Caco-2 (cell line): ENCODE measurements around the gene LRRC28. TPM values are rescaled to one million over a fixed set of nuclear protein-coding genes. Genes with fewer than 3 reads are reported as not detected.

Experiments used
- BruUV-seq: library from RNA; stranded (reverse); fragments of 400-500 nt; replicated peaks from 2 replicates; lab custom pipeline; 2021; lab: Mats Ljungman, UMichigan
- CTCF ChIA-PET: fragments of 300-600 bp; sonication (Branson Sonifier 250); formaldehyde crosslinking; loops from one replicate; lab custom pipeline; 2022; ENCODE audit warnings: antibody characterized with exemption; lab: Charles Lee
- POLR2A ChIA-PET: fragments of 300-600 bp; sonication (Branson Sonifier 250); formaldehyde crosslinking; loops from one replicate; lab custom pipeline; 2022; ENCODE audit warnings: antibody characterized with exemption; lab: Charles Lee
- DNase-seq, 2 experiments: peaks; one replicate each; pipeline versions ENCODE4 v3.0.0 to v3.0.0-alpha.2; 2020 to 2022
- H3K27me3 ChIP-seq: replicated peaks from 2 replicates; pipeline ENCODE4 v1.6.0; 2011; ENCODE audit warnings: low read length; ENCODE audit not compliant: control insufficient read depth, insufficient read depth
- H3K36me3 ChIP-seq: 2 replicates; pipeline ENCODE4 v1.5.1; 2011; ENCODE audit warnings: low read length; ENCODE audit not compliant: control insufficient read depth, insufficient read depth
- H3K4me1 ChIP-seq: fragments of 250-450 bp; sonication (Bioruptor Pico); 2 replicates; pipeline ENCODE4 v1.5.1; 2020; ENCODE audit warnings: mild to moderate bottlenecking
- H3K4me3 ChIP-seq: 2 replicates; pipeline ENCODE4 v1.5.1; 2011; ENCODE audit warnings: low read depth, mild to moderate bottlenecking, control low read depth, low read length
- H3K9me3 ChIP-seq: fragments of 250-450 bp; sonication (Bioruptor Pico); 2 replicates; pipeline ENCODE4 v1.5.1; 2020; ENCODE audit warnings: mild to moderate bottlenecking, moderate library complexity
- H3K27ac Mint-ChIP-seq: one replicate; pipeline ENCODE4 v1.8.0; 2022; ENCODE audit warnings: mixed read lengths; ENCODE audit not compliant: unreplicated experiment
- H3K27me3 Mint-ChIP-seq: one replicate; pipeline ENCODE4 v1.8.0; 2022; ENCODE audit warnings: mixed read lengths; ENCODE audit not compliant: insufficient read depth, unreplicated experiment
- H3K36me3 Mint-ChIP-seq: one replicate; pipeline ENCODE4 v1.8.0; 2022; ENCODE audit warnings: mild to moderate bottlenecking, mixed read lengths; ENCODE audit not compliant: insufficient read depth, unreplicated experiment
- H3K4me1 Mint-ChIP-seq: one replicate; pipeline ENCODE4 v1.8.0; 2022; ENCODE audit warnings: low read depth, mixed read lengths; ENCODE audit not compliant: unreplicated experiment
- H3K4me3 Mint-ChIP-seq: one replicate; pipeline ENCODE4 v1.8.0; 2022; ENCODE audit warnings: mild to moderate bottlenecking, moderate library complexity, mixed read lengths; ENCODE audit not compliant: unreplicated experiment
- H3K9me3 Mint-ChIP-seq: one replicate; pipeline ENCODE4 v1.8.0; 2022; ENCODE audit warnings: mixed read lengths; ENCODE audit not compliant: unreplicated experiment
- CTCF ChIP-seq, 2 experiments: fragments of 200-600 bp in 1 of 2; IDR thresholded peaks; 1 replicate in 1 of 2; 2 replicates in 1 of 2; pipeline versions ENCODE4 v1.5.1 to v1.8.0; 2011 to 2022; ENCODE audit warnings: antibody characterized with exemption in 1 of 2, control low read depth in 1 of 2, inconsistent platforms in 1 of 2, low read depth in 1 of 2, low read length in 1 of 2, mild to moderate bottlenecking in 1 of 2, moderate library complexity in 1 of 2; ENCODE audit not compliant: insufficient read depth in 1 of 2, severe bottlenecking in 1 of 2, unreplicated experiment in 1 of 2
- intact Hi-C: fragments of 100-400 bp; cut with micrococcal nuclease; formaldehyde crosslinking; loops from one replicate; pipeline ENCODE4 v1.10.0; 2022; ENCODE audit not compliant: unreplicated experiment
- total RNA-seq: library from RNA; stranded (reverse); gene quantifications from 2 replicates; pipeline ENCODE4 v1.2.3, GENCODE V29; 2022

Gene LRRC28
- total RNA-seq, 1 experiment from 2014 or later = 17.8 TPM

GRCh38 chr15:99282586-99282985 lies 31.3 kb downstream of the LRRC28 start:
- intact Hi-C loops = no loop called here
- POLR2A ChIA-PET = no interaction called here

GRCh38 chr15:99283717-99284116 lies 32.4 kb downstream of the LRRC28 start:
- intact Hi-C loops = no loop called here
- no TSS peak for BruUV-seq
- CTCF ChIA-PET = no interaction called here

More at GRCh38 chr15:99282586-99282985, 31.3 kb downstream of the LRRC28 start:
- Mint-ChIP-seq H3K4me1 (no peaks in the 10 kb centered on the region), H3K36me3 (no peaks in the 10 kb centered on the region), H3K27me3 (no peaks in the 10 kb centered on the region), H3K27ac (no peak overlapping the region), H3K9me3 (no peaks in the 10 kb centered on the region), H3K4me3 (no peak overlapping the region)
- no peak for TF ChIP-seq CTCF (IDR thresholded peaks at IDR 0.05; ENCODE audit: insufficient read depth in 1 of 2, low read depth in 1 of 2, low read length in 1 of 2, severe bottlenecking in 1 of 2, unreplicated experiment in 1 of 2)
- no peak for DNase-seq
- CTCF ChIA-PET = interaction anchor here (1.2 kb wide), 1 partner anchor 422 kb away, joined by 5 read pairs; no protein-coding TSS in a partner anchor
- no TSS peak for BruUV-seq
- Histone ChIP-seq H3K9me3 (no peaks in the 10 kb centered on the region), H3K27me3 (no peaks in the 10 kb centered on the region), H3K4me1 (no peaks in the 10 kb centered on the region), H3K36me3 (no peaks in the 10 kb centered on the region), H3K4me3 (no peak overlapping the region)

GRCh38 chr15:99291643-99292042 lies 40.4 kb downstream of the LRRC28 start:
- ChIA-PET CTCF (no interaction called here), POLR2A (no interaction called here)
- H3K4me1 Mint-ChIP-seq = no peaks in the 10 kb centered on the region
- H3K36me3 ChIP-seq = no peaks in the 10 kb centered on the region; the same call in 1 of the 2 replicates
- DNase-seq = no peak
- intact Hi-C loops = no loop called here
- H3K4me3 Mint-ChIP-seq = no peak overlapping the region
- H3K9me3 ChIP-seq = no peaks in the 10 kb centered on the region
- H3K27me3 Mint-ChIP-seq = no peaks in the 10 kb centered on the region
- no TSS peak for BruUV-seq
- H3K4me3 ChIP-seq = no peak overlapping the region
- H3K4me1 ChIP-seq = no peaks in the 10 kb centered on the region
- no peaks in the 10 kb centered on the region for H3K36me3 Mint-ChIP-seq
- no peaks in the 10 kb centered on the region for H3K27me3 ChIP-seq
- H3K9me3 Mint-ChIP-seq = peaks cover 17% of the 10 kb centered on the region
- no peak overlapping the region for H3K27ac Mint-ChIP-seq
- no peak for TF ChIP-seq CTCF (IDR thresholded peaks at IDR 0.05; ENCODE audit: insufficient read depth in 1 of 2, low read depth in 1 of 2, low read length in 1 of 2, severe bottlenecking in 1 of 2, unreplicated experiment in 1 of 2)

More at GRCh38 chr15:99283717-99284116, 32.4 kb downstream of the LRRC28 start:
- no peak for DNase-seq
- Mint-ChIP-seq H3K27ac (no peak overlapping the region), H3K36me3 (no peaks in the 10 kb centered on the region), H3K4me3 (no peak overlapping the region), H3K27me3 (no peaks in the 10 kb centered on the region), H3K9me3 (no peaks in the 10 kb centered on the region), H3K4me1 (no peaks in the 10 kb centered on the region)
- no peaks in the 10 kb centered on the region for H3K36me3 ChIP-seq
- TF ChIP-seq CTCF (IDR thresholded peaks at IDR 0.05; ENCODE audit: insufficient read depth in 1 of 2, low read depth in 1 of 2, low read length in 1 of 2, severe bottlenecking in 1 of 2, unreplicated experiment in 1 of 2) = no peak
- no peaks in the 10 kb centered on the region for H3K9me3 ChIP-seq
- H3K27me3 ChIP-seq = no peaks in the 10 kb centered on the region
- H3K4me3 ChIP-seq = no peak overlapping the region
- POLR2A ChIA-PET = no interaction called here
- H3K4me1 ChIP-seq = no peaks in the 10 kb centered on the region
